ENCODE results near the gene FGF14.

Gene FGF14

DNA sequence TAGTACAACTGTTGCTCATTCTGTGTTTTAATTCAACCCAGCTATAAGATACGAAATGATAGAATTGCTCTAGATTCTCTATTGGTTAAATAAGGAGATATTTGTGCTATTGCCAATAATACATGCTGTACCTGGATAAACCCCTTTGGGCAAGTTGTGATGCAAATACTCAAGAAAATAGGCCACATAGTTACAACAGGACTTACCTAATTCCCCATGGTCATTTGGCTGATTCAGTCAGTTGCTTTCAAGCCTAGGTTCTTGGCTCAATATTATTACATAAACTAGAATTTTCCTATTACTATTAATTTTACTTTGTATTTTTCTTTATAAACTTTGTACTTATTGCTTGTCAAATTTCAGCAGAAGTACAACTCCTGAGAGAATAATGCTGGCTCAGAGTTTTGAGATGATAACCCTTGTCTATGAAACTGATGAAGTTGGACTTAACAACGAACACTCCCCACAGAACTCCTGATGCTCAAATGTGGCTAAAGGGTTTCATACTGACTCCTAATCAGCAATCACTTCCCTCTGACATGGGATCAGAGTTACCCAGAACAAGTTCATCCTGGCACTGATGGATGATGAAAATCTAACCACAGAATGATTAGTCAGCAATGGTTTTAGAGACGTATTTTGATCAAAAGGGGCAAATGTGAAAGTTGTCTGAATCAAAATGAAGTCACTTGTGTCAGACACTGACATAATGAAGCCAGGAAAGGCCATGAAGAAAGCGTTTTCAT is 728.3 kb downstream of the FGF14 start:
- DNase-seq (ENCODE audit: low spot score): no peak

DNA sequence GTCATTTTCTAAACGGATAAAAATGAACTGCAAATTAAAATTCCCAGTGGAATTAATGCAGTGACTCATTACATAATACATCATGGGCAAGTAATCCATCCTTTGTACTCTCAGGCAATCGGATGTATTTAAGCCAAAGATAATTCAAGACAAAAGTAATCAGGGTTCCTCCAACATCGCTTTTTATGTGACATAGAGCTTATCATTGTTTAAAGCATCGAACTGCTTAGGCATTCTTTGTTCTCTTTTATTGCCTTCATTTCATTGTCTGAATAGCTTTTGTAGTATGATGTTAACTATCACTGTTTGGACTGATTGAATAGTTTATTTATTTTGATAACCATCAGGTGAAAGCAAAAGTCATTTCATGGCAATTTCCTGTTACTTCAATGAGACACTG is 740.0 kb downstream of the FGF14 start:
- no peak for DNase-seq (ENCODE audit: low spot score)

Small RNA genes within 50 kb of the gene (small RNA-seq; reads per million reads assigned to genes)
- gene MIR2681 (0.10 to 0.71 reads per million in 2 experiments), gene MIR4705 (0 to 0.22 reads per million in 2 experiments), gene RNU1-24P (0.05 to 0.27 reads per million in 2 experiments), gene RNY1P2 (0 to 0.04 reads per million in 2 experiments), gene RPL39P29 (0 reads per million in 2 experiments)
